Activated CD4-positive, CD25-positive, alpha-beta regulatory T cell treated with anti-CD3 and anti-CD28 coated beads, Interleukin-2, amount 50 U/mL, for 24 hours (primary cell): Measurements from ENCODE around the gene PDSS1.
"Not testable (repeated sequence)": the region's sequence is repeated elsewhere in the genome, so short reads cannot be mapped to it uniquely, and the experiment has no call there.

ENCODE experiments used
- ATAC-seq, 2 donors: fragments of 150-1000 bp; cut with Tn5 transposase; one replicate each; pipeline ENCODE4 v1.10.0; 2021; ENCODE audit warnings: mild to moderate bottlenecking in 1 of 2, moderate library complexity in 1 of 2

Gene PDSS1

GRCh38 chr10:26697163-26697921 lies at the start of gene PDSS1:
PDSS1 (plus strand) TSS chr10:26697701; CDS start chr10:26697712, 11 bp downstream.
- ATAC-seq: peak; percentile 83 to 84

- not testable (repeated sequence) for ATAC-seq
Measured at GRCh38 chr10:26648245-26648636, 49.3 kb upstream of the PDSS1 start.

- no peak for ATAC-seq
Measured at GRCh38 chr10:26650406-26650805, 47.1 kb upstream of the PDSS1 start.

GRCh38 chr10:26651476-26651875 lies 46.0 kb upstream of the PDSS1 start:
- not testable (repeated sequence) for ATAC-seq

GRCh38 chr10:26653004-26653403 lies 44.5 kb upstream of the PDSS1 start:
- ATAC-seq: no peak

- ATAC-seq: no peak
Measured at GRCh38 chr10:26655746-26656145, 41.8 kb upstream of the PDSS1 start.

GRCh38 chr10:26662864-26663263 lies 34.6 kb upstream of the PDSS1 start:
- no peak for ATAC-seq

- no peak for ATAC-seq
Measured at GRCh38 chr10:26665080-26666048, 32.1 kb upstream of the PDSS1 start.

- no peak for ATAC-seq
Measured at GRCh38 chr10:26675873-26676257, 21.6 kb upstream of the PDSS1 start.

- no peak for ATAC-seq
Measured at GRCh38 chr10:26679588-26679987, 17.9 kb upstream of the PDSS1 start.

GRCh38 chr10:26681076-26681475 lies 16.4 kb upstream of the PDSS1 start:
- no peak for ATAC-seq

- ATAC-seq: not testable (repeated sequence)
Measured at GRCh38 chr10:26681971-26682370, 15.5 kb upstream of the PDSS1 start.

- ATAC-seq: no peak
Measured at GRCh38 chr10:26682931-26683330, 14.6 kb upstream of the PDSS1 start.

- peak; percentile 88 to 92 for ATAC-seq
Measured at GRCh38 chr10:26684667-26685264, 12.7 kb upstream of the PDSS1 start.

GRCh38 chr10:26685441-26685840 lies 12.1 kb upstream of the PDSS1 start:
- no peak for ATAC-seq

- ATAC-seq: no peak
Measured at GRCh38 chr10:26689399-26689798, 8.1 kb upstream of the PDSS1 start.

- no peak for ATAC-seq
Measured at GRCh38 chr10:26690731-26691475, 6.6 kb upstream of the PDSS1 start.

- ATAC-seq: not testable (repeated sequence)
Measured at GRCh38 chr10:26694536-26694935, 3.0 kb upstream of the PDSS1 start.

- no peak for ATAC-seq
Measured at GRCh38 chr10:26696786-26697162, 727 bp upstream of the PDSS1 start.

GRCh38 chr10:26697922-26698608 lies 564 bp downstream of the PDSS1 start:
- no peak for ATAC-seq

GRCh38 chr10:26698909-26699308 lies 1.4 kb downstream of the PDSS1 start:
- ATAC-seq: no peak

- ATAC-seq: no peak
Measured at GRCh38 chr10:26699631-26700030, 2.1 kb downstream of the PDSS1 start.
